ENCODE results near the gene POM121L2.

- TF ChIP-seq CTCF (conservative IDR thresholded peaks at IDR 0.05), result no peak
- TF ChIP-seq ZFX (IDR thresholded peaks at IDR 0.05), result no peak
Measured at GRCh38 chr6:27297484-27297856, 14.6 kb downstream of the POM121L2 start.

Data from C4-2B (cell line).